Liver (tissue), 9 donors: Measurements from ENCODE around the gene HERC6. TPM values are rescaled to one million over a fixed set of nuclear protein-coding genes. Genes with fewer than 3 reads are reported as not detected.

Experiments used
- DNase-seq: peaks from one replicate; pipeline ENCODE4 v3.0.0-alpha.2; 2017; ENCODE audit warnings: low spot score
- H3K27ac ChIP-seq, 2 donors: one replicate each; pipeline ENCODE4 v1.7.0; 2013; ENCODE audit warnings: inconsistent platforms in 2 of 2, low read length in 2 of 2, control low read depth in 1 of 2, low read depth in 1 of 2, mild to moderate bottlenecking in 1 of 2
- H3K27me3 ChIP-seq, 4 donors: one replicate each; pipeline versions ENCODE4 v1.6.1 to v1.7.0; 2013; ENCODE audit warnings: low read length in 3 of 4, inconsistent platforms in 1 of 4, mild to moderate bottlenecking in 1 of 4, moderate library complexity in 1 of 4; ENCODE audit not compliant: control insufficient read depth in 4 of 4, insufficient read depth in 4 of 4
- H3K36me3 ChIP-seq, 4 donors: one replicate each; pipeline versions ENCODE4 v1.6.1 to v1.7.0; 2013; ENCODE audit warnings: low read length in 3 of 4, mild to moderate bottlenecking in 3 of 4, low read depth in 1 of 4, moderate library complexity in 1 of 4; ENCODE audit not compliant: control insufficient read depth in 4 of 4, insufficient read depth in 3 of 4
- H3K4me1 ChIP-seq, 4 donors: one replicate each; pipeline versions ENCODE4 v1.6.1 to v1.7.0; 2013; ENCODE audit warnings: low read length in 3 of 4, mild to moderate bottlenecking in 3 of 4, moderate library complexity in 1 of 4; ENCODE audit not compliant: control insufficient read depth in 4 of 4, insufficient read depth in 4 of 4
- H3K4me3 ChIP-seq, 3 donors: one replicate each; pipeline versions ENCODE4 v1.6.1 to v1.7.0; 2013; ENCODE audit warnings: low read length in 3 of 3, control low read depth in 1 of 3, low read depth in 1 of 3, mild to moderate bottlenecking in 1 of 3
- H3K9ac ChIP-seq, 2 donors: one replicate each; pipeline ENCODE4 v1.7.0; 2013; ENCODE audit warnings: low read length in 2 of 2, mild to moderate bottlenecking in 2 of 2, moderate library complexity in 2 of 2, control low read depth in 1 of 2, low read depth in 1 of 2
- H3K9me3 ChIP-seq, 4 donors: one replicate each; pipeline versions ENCODE4 v1.6.1 to v1.7.0; 2013; ENCODE audit warnings: low read length in 3 of 4; ENCODE audit not compliant: control insufficient read depth in 4 of 4
- EGR1 ChIP-seq, 2 donors: IDR thresholded peaks; 2 replicates each; pipeline ENCODE4 v1.6.1; 2016 to 2018; ENCODE audit warnings: antibody characterized with exemption in 2 of 2, low read depth in 2 of 2
- FOXA1 ChIP-seq: IDR thresholded peaks from 2 replicates; pipeline ENCODE4 v1.6.1; 2016; ENCODE audit warnings: antibody characterized with exemption
- FOXA2 ChIP-seq: IDR thresholded peaks from 2 replicates; pipeline ENCODE4 v1.6.1; 2016; ENCODE audit warnings: antibody characterized with exemption
- GABPA ChIP-seq, 2 donors: IDR thresholded peaks in 1 of 2; conservative IDR thresholded peaks in 1 of 2; 2 replicates each; pipeline ENCODE4 v1.6.1; 2016; ENCODE audit warnings: antibody characterized with exemption in 2 of 2, mild to moderate bottlenecking in 1 of 2, moderate library complexity in 1 of 2
- HNF4A ChIP-seq, 2 donors: conservative IDR thresholded peaks; 2 replicates each; pipeline ENCODE4 v1.6.1; 2016; ENCODE audit warnings: antibody characterized with exemption in 2 of 2, mild to moderate bottlenecking in 2 of 2
- HNF4G ChIP-seq: IDR thresholded peaks from 2 replicates; pipeline ENCODE4 v1.6.1; 2016; ENCODE audit warnings: antibody characterized with exemption
- JUND ChIP-seq, 2 donors: IDR thresholded peaks; 2 replicates each; pipeline ENCODE4 v1.6.1; 2016; ENCODE audit warnings: antibody characterized with exemption in 2 of 2
- NR2F2 ChIP-seq: IDR thresholded peaks from 2 replicates; pipeline ENCODE4 v1.6.1; 2016; ENCODE audit warnings: antibody characterized with exemption
- RAD21 ChIP-seq, 2 donors: IDR thresholded peaks; 2 replicates each; pipeline ENCODE4 v1.6.1; 2016; ENCODE audit warnings: antibody characterized with exemption in 2 of 2, mild to moderate bottlenecking in 2 of 2
- SP1 ChIP-seq: IDR thresholded peaks from 2 replicates; pipeline ENCODE4 v1.6.1; 2018; ENCODE audit warnings: antibody characterized with exemption, mild to moderate bottlenecking
- TAF1 ChIP-seq: conservative IDR thresholded peaks from 2 replicates; pipeline ENCODE4 v1.6.1; 2016; ENCODE audit warnings: antibody characterized with exemption, mild to moderate bottlenecking
- YY1 ChIP-seq: IDR thresholded peaks from 2 replicates; pipeline ENCODE4 v1.6.1; 2016; ENCODE audit warnings: antibody characterized with exemption, mild to moderate bottlenecking
- WGBS: extraction: QIAGEN DNeasy Blood & Tissue Kit; methylation state at CpG from one replicate; pipeline ENCODE4 v1.1.7; 2013; 5-methylcytosine and 5-hydroxymethylcytosine counted together
- polyA plus RNA-seq, 2 donors: library from polyadenylated mRNA; stranded (reverse) in 1 of 2; unstranded in 1 of 2; fragments of 200-250 nt in 1 of 2; fragments of >200 nt in 1 of 2; fragmentation: Nextera tagmentation in 1 of 2; extraction: Ambion mirVana in 1 of 2; gene quantifications; one replicate each; pipeline versions ENCODE4 v1.2.1 to v1.2.3, GENCODE V29; 2013 to 2015
- total RNA-seq, 2 donors: library from RNA; depleted of rRNA; stranded (reverse); fragments of >200 nt; gene quantifications; one replicate each; pipeline ENCODE4 v1.2.3, GENCODE V29; 2014
- TF ChIP-seq, protein P1 (sequence below): fragments of 150-350 bp; IDR thresholded peaks from 2 replicates; pipeline ENCODE4 v1.5.1; 2017; ENCODE audit warnings: improper control_type of control experiment, low read depth, low read length; ENCODE audit not compliant: missing input control
- TF ChIP-seq, protein P2 (sequence below): IDR thresholded peaks from 2 replicates; pipeline ENCODE4 v1.6.1; 2016; ENCODE audit warnings: antibody characterized with exemption
- TF ChIP-seq, protein P3 (sequence below): IDR thresholded peaks from 2 replicates; pipeline ENCODE4 v1.6.1; 2016; ENCODE audit warnings: antibody characterized with exemption, mild to moderate bottlenecking
- TF ChIP-seq, protein P4 (sequence below): IDR thresholded peaks from 2 replicates; pipeline ENCODE4 v1.6.1; 2016; ENCODE audit warnings: antibody characterized with exemption
- TF ChIP-seq, protein P5 (sequence below): IDR thresholded peaks from 2 replicates; pipeline ENCODE4 v1.6.1; 2016; ENCODE audit warnings: antibody characterized with exemption
- donor health status: healthy.
- donor health status: healthy.
- donor health status: healthy.
- donor health status: healthy.
- donor health status: healthy.

HERC6 gene
- total and polyA plus RNA-seq, 4 donors, result 1.5 to 3.8 (median 2.6) TPM

DNA sequence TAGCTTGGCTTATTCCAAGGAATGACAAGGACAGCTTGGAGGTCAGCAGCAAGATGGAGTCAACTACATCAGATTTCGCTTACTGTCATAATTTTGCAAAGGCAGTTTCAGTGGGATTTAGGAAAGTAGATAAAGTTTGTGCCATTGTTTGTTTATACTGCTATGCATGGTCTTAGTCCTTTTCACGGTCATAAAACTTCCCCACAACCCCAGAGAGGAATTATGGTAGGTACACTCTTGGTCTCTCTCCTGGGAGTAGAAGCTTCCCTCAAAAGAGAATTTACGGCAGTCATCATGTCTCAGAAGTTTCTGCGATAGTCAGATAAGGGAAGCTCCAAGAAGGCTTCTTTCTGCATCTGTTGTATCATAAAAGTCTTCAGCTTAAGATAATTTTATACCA is 27.9 kb upstream of the HERC6 start (continued):
- TF ChIP-seq, protein P1, sequence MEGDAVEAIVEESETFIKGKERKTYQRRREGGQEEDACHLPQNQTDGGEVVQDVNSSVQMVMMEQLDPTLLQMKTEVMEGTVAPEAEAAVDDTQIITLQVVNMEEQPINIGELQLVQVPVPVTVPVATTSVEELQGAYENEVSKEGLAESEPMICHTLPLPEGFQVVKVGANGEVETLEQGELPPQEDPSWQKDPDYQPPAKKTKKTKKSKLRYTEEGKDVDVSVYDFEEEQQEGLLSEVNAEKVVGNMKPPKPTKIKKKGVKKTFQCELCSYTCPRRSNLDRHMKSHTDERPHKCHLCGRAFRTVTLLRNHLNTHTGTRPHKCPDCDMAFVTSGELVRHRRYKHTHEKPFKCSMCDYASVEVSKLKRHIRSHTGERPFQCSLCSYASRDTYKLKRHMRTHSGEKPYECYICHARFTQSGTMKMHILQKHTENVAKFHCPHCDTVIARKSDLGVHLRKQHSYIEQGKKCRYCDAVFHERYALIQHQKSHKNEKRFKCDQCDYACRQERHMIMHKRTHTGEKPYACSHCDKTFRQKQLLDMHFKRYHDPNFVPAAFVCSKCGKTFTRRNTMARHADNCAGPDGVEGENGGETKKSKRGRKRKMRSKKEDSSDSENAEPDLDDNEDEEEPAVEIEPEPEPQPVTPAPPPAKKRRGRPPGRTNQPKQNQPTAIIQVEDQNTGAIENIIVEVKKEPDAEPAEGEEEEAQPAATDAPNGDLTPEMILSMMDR, result no peak
- TF ChIP-seq RAD21 (IDR thresholded peaks at IDR 0.05) (no peak), TAF1 (no peak)

DNA sequence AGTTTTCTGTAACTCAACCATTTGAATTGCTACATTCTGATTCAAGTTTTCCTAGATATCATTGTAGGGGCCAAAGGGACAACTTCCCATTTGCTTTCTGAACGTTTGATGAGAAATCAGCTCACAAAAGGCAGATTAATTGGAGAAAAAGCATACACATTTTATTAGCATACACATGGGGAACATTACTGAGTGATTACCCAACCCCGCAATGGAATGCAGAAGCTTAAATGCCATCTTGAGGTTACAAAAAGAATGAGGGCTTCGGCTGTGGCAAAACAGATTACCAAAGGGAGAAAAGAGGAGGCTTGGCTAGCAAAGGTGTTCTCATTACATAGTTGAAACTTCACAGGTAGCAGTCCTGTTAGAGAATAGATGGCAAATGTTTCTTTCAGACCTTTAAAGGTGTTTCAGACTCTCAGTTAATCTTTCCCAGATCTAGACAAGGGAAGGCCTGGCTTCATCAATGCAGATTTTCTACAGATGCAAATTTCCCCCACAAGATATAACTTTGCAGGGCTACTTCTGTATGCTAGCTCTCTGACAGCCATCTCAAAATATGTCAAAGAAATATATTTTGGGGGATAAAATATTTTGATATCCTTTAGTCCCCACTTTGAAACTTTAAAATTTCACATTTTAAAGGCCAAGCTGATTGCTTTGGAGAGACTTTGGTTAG is 26.5 kb upstream of the HERC6 start:
- Histone ChIP-seq H3K9ac (no peak overlapping the region), H3K4me3 (no peak overlapping the region), H3K27ac (no peak overlapping the region), H3K4me1 (no peaks in the 10 kb centered on the region), H3K36me3 (no peaks in the 10 kb centered on the region), H3K9me3 (no peaks in the 10 kb centered on the region), H3K27me3 (no peaks in the 10 kb centered on the region)
- no peak for DNase-seq
- WGBS, result 75% methylated on average over 3 of the region's 3 CpGs
- TF ChIP-seq EGR1 (IDR thresholded peaks at IDR 0.05; ENCODE audit: low read depth in 2 of 2), result no peak
- TF ChIP-seq, protein P2, sequence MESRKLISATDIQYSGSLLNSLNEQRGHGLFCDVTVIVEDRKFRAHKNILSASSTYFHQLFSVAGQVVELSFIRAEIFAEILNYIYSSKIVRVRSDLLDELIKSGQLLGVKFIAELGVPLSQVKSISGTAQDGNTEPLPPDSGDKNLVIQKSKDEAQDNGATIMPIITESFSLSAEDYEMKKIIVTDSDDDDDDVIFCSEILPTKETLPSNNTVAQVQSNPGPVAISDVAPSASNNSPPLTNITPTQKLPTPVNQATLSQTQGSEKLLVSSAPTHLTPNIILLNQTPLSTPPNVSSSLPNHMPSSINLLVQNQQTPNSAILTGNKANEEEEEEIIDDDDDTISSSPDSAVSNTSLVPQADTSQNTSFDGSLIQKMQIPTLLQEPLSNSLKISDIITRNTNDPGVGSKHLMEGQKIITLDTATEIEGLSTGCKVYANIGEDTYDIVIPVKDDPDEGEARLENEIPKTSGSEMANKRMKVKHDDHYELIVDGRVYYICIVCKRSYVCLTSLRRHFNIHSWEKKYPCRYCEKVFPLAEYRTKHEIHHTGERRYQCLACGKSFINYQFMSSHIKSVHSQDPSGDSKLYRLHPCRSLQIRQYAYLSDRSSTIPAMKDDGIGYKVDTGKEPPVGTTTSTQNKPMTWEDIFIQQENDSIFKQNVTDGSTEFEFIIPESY, result no peak
- no peak for TF ChIP-seq YY1
- no peak for TF ChIP-seq TAF1
- TF ChIP-seq SP1, result no peak
- TF ChIP-seq FOXA1, result no peak
- TF ChIP-seq, protein P1, result no peak
- no peak for TF ChIP-seq HNF4A (conservative IDR thresholded peaks at IDR 0.05)
- TF ChIP-seq GABPA (IDR thresholded peaks at IDR 0.05 in 1 of 2, conservative IDR thresholded peaks at IDR 0.05 in 1 of 2), result no peak
- no peak for TF ChIP-seq HNF4G
- TF ChIP-seq, protein P3, sequence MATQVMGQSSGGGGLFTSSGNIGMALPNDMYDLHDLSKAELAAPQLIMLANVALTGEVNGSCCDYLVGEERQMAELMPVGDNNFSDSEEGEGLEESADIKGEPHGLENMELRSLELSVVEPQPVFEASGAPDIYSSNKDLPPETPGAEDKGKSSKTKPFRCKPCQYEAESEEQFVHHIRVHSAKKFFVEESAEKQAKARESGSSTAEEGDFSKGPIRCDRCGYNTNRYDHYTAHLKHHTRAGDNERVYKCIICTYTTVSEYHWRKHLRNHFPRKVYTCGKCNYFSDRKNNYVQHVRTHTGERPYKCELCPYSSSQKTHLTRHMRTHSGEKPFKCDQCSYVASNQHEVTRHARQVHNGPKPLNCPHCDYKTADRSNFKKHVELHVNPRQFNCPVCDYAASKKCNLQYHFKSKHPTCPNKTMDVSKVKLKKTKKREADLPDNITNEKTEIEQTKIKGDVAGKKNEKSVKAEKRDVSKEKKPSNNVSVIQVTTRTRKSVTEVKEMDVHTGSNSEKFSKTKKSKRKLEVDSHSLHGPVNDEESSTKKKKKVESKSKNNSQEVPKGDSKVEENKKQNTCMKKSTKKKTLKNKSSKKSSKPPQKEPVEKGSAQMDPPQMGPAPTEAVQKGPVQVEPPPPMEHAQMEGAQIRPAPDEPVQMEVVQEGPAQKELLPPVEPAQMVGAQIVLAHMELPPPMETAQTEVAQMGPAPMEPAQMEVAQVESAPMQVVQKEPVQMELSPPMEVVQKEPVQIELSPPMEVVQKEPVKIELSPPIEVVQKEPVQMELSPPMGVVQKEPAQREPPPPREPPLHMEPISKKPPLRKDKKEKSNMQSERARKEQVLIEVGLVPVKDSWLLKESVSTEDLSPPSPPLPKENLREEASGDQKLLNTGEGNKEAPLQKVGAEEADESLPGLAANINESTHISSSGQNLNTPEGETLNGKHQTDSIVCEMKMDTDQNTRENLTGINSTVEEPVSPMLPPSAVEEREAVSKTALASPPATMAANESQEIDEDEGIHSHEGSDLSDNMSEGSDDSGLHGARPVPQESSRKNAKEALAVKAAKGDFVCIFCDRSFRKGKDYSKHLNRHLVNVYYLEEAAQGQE, result no peak
- TF ChIP-seq, protein P4, sequence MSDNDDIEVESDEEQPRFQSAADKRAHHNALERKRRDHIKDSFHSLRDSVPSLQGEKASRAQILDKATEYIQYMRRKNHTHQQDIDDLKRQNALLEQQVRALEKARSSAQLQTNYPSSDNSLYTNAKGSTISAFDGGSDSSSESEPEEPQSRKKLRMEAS, result no peak
- TF ChIP-seq JUND (IDR thresholded peaks at IDR 0.05), result no peak
- no peak for TF ChIP-seq FOXA2
- TF ChIP-seq NR2F2, result no peak
- no peak for TF ChIP-seq RAD21 (IDR thresholded peaks at IDR 0.05)
- TF ChIP-seq, protein P5, sequence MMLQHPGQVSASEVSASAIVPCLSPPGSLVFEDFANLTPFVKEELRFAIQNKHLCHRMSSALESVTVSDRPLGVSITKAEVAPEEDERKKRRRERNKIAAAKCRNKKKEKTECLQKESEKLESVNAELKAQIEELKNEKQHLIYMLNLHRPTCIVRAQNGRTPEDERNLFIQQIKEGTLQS, result no peak
